CMK (cell line): Measurements from ENCODE around the gene CEND1.

Experiments
- DNase-seq: peaks from one replicate; pipeline ENCODE4 v3.0.0-alpha.2; 2010; ENCODE audit warnings: low read depth

CEND1 gene

DNA sequence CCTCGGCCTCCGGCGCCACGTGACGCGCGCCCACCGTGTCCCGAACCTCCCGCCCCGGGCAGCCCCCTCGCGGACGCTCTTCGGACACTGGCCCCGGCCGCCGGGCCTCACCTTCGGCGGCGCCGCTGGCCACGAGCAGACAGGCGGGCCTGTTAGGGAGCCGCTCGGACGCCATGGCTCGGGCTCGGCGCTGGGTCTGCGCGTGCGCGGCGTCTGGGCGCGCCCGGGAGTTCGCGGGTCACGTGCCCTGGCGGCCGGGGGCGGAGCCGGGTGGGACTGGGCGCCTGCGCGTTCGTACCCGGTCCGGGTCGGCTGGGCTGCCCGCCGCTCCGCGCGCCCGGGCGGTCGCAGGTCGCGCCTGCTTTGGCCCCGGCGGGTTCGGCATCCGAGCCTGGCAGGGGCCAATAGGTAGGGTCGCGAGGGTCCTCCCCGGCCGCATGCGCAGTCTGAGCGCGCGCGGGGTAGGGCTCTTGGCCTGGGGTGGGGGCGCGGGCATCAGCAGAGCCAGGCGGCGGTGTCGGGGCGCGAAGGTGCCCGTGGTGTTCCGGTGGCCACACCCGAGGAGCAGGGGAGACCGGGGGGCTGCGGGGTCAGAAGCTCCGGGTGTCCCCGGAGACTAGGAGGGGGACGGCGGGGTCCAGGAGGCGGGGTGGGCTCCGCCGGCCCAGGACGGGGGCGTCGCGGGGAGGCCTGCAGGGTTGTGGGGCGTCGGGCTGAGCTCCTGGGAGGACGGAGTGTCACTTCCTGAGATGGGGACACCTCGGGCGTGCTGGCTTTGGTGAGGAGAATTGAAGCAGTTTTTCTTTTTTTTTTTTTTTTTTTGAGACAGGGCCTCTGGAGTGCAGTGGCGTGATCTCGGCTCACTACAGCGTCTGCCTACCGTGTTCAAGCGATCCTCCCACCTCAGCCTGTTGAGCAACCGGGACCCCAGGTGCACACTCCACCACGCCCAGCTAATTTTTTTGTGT is 12.3 kb downstream of the CEND1 start, which contains the start of gene GATD1:
GATD1 (minus strand) TSS at position 200 of the 968 bp plus-strand sequence; CDS start at position 175, 25 bp downstream.
- DNase-seq: peak; percentile 54

DNA sequence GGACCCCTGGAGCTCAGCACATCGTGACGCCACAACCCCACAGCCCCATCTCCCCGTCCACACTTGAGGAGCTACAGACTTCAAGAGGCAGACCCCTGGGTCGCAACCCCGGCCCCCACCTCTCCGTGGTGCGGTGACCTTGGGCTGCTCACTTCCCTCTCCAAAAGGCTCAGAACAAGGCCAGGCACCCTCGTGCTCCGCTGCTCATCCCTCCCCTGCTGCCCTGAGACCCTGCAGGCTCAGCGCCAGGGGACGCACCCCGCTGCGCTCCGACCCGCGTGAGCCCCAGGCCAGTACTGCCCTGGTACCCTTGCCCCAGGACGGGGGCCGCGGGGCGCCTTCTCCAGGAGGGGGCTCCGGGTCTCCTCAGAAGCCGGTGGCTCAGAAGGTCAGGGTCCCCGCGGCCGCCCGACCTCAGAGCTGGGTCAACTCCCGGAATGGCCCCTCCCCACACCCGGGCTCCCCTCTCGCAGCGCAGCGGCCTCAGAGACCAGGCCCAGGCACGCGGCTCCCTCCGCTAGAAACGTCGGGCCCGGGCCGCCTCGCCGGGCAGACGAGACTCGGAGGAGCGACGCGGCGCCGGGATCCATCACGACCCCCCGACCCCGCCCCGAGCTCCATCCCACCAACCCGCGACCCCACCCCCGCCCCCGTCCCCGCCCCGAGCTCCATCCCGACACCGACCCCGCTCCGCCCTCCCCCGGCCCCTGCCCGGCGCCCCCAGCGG is 13.2 kb downstream of the CEND1 start:
- DNase-seq: no peak

DNA sequence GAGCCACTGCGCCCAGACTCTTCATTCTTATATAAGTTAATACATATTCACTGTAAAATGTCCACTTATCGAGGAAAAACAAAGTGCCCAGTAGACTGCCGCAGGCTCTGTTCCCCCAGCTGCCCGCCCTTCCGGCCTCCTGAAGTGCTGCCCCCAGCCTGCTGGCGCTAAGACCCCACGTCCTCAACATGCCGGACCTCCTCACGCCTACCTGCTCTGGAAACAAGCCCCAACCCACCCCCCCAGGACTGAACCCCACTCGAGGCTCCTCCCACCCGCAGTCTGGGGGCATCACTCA is 13.7 kb downstream of the CEND1 start:
- no peak for DNase-seq

DNA sequence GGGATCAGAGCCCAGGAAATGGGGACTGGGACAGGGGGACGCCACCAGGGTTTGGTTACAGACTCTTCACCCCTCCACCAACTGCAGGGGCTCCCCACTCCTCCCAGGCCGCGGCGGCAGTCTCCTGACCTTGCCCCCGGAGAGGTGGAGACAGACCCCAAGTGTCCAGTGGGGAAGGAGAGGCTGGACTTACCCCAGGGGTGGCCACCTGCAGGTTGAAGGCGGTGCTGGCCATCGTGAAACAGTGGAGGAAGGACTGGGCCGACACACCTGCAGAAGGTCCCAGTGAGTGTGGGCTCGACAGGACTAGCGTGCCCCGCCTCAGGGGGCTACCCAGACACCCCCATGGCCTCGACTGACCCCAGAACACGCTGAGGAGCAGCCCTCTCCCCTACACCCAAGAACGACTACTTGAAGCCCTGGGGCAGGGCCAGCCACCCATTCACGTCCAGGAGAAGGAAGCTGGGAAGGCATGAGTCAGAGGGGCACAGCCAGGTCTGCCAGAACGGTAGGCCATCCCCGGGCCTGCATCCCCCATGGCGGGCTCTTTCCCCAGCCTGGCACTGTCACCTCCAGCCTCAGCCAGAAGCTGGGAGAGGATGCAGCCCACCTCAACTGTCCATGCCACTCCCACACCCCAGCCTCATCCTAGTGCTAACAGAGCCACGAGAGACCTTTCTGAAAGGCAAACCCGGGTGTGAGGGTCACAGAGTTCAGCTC is 14.9 kb downstream of the CEND1 start:
- no peak for DNase-seq

DNA sequence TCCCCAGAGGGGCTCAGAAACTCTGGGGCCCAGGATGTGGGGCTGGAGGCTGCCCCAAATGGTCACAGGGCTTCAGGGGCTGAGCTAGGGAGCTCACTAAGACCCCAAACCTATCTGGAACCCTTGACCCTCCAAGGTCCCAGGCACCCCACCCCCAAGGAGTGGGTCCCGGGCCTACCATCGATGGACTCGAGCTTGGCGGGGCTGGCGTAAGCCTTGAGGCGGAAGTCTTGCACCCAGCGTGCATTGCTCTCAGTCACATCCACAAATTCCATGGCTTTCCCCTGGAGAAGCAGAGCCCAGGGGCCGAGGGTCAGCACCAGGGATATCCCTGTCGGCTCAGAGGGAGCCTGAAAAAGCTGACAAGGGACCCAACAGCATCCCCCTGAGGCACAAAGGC is 16.1 kb downstream of the CEND1 start:
- DNase-seq: no peak

DNA sequence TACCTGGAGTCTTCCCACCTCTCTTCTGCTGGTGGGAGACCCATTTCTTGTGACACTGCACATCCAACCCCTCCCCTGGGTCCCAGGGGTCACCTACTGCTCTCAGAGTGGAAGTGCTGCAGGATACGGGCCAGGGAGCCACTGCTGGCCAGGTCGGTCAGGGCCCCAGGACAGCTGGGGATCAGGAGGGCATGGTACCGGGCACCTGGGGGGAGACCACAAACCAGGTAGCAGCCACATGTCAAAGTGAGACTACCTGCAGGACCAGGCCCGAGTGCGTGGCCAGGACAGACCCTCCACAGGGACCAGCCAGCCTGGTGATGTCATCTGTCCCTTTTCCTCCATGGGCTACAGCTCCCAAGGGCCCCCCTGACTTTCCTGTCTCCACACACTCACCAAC is 16.5 kb downstream of the CEND1 start:
- no peak for DNase-seq

DNA sequence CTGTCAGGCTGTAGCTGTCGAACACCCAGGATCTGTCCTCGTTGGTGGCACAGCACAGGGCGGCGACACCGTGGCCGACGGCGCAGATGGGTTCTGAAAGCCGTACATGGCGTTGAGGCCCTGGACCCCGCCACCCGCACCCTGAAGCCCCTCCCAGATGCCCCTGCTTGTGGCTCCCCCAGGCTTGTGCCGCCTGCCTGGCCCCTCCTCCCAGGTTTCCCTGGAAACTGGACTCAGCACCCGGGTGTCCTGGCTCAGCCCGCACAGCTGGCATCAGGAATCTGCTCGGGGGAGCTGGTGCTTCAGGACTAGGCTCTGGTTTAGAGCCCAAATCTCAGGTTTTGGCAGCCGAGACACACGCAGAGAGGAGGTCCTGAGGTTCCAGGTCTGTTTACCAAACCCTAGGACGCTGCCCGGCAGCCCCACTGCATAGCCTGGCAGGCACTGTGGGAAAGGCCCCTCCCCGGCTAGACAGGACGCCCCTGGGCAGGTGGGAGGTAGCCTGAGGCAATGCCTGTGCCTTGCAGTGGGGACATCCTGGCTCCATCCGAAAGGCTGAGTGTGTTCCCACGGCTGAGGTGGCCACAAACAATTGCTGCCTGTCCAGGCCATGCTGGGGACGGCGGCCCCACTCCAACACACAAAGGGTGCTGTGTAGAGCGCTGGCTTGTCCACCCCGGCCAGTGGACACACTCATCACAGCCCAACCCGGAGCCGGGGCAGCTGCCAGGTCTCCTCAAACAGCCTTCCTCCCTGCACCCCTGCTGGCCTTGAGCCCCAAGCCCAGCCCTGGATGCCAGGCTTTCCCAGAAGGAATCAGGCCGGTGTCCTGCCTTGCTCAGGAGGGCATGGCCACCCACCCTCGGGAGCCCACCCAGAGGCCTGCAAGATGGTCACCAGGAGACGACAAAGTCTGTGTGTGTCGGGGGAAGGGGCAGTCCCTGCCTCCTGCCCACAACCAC is 17.2 kb downstream of the CEND1 start:
- DNase-seq: no peak

DNA sequence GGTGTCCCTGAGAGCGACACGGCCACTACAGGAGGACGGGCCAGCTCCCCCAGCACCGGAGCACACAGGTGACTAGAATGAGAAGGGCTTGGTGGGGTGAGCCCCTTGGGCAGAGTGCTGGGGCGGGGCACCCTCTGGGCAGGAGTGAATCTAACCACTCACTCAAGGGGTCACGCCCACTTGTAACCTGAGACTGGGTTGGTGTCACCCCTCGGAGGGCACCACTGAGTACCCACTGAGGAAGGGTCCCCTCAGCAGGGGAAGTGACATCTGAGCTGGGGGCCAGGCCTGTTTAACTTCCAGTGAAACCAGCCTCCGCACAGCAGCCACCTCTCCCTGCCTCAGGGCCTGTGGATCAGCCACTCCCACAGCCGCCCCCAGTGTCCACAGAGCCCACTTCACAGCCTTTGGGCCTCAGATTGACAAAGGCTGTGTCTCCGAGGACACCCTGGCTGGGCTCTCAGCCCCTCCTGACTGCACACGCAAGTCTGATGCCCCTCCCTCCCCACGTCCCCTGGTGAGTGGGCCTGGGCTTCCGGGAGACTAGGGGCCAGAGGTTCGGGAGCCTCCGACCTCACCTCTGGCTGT is 18.2 kb downstream of the CEND1 start:
- no peak for DNase-seq

DNA sequence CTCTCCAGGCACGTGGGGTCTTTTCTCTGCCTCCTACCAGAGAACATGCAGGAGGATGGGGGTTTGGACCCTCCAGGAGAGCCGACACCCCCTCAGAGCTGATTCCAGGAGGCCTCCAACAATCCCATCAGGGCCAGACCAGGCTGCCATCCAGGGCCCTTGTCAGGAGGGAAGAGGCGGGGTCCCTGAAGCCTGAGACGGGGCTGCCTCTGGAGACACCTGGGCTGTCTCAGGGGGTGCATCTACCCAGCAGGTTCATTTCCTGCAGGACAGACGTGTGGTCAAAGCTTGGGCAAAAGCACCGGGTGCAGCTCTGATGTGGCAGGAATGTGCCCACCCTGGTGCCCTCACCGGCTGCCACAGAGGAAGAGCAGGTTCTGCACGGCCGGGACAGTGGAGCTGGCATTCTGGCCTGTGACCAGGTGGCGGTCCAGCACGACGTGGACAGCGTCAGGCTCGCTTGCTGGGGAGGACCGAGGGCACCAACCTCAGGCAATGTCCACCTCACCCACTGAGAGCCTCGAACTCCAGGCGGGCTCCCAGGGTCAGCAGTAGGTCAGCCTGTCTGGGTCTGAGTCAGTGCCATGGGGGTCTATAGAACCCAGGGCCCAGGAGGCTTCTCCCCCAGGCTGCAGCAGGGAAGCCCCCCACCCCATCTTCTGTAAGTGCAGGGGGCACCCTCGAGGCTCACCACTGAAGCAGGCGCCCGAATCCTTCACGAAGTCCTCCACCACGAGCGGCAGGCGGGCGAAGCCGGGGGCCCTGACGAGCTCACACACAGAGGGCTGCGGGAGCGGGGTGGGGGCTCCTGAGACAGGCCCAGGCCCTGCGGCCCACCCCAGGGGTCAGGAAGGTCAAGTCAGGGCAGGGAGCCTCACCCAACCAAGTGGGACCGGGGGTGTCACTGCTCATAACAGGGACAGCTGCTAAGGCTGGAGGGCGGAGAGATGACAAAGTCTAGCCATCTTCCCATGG is 19.0 kb downstream of the CEND1 start:
- DNase-seq: no peak

DNA sequence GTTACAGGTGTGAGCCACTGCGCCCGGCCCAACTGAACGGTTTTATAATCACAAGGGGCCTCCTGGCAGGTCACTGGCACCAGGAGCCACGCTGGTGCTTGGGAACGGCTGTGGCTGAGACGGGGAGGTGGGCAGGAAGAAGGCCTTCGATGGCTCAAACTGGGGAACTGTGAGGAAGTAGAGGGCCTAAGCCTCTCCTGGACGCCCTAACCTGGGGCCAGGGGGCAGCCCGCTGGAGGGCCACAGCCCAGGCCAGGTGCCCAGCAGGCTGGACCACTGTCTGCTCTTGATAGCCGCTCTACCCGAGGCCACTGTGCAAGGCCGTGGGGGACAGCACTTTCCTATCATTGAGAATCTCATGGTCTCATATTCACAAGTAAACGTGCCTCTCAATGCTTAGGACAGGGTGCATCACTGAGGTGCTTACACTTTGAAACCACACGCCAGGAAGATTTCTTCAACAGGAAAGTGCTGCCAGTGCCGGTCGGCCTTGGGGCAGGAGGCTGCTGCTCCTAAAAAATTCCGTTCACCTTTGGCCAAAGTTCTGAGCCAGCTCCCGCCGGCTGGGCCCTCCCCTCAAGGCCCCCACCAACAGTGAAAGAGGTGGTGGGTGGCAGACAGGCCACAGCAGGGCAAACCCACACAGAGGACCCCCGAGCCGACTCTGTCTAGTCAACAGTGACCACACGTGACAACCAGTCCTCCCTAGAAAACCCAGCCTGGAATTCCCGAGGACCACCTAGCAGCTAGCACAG is 19.8 kb downstream of the CEND1 start:
- DNase-seq: no peak

DNA sequence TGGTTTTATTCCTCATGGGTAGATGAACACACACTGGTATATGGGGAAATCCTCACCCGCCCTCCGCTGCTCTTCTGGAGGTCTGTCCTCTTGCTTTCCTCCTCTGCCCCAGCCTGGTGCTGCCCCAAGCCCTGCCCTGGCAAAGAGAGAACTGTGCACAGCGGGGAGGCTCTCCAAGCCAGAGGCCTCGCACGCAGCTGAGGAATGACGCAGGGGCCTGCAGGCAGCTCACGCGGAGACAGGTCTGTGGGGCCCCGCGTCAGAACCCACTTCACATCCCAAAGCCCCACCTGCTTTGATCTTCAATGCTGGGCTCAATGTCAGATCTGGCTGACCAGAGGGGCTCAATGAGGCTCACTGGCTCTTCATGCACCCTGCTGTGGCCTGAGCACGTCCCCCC is 22.7 kb downstream of the CEND1 start:
- no peak for DNase-seq

DNA sequence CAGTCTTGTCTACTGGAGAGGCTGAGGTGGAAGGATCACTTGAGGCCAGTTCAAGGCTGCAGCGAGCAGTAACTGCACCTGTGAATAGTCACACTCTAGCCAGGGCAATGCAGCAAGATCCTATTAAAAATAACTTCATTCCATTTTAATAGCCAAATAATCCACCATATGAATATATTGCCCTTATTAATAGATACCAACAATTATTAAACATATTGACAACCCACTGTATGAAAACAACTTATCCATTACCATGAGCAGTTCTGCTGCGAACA is 23.0 kb downstream of the CEND1 start:
- DNase-seq: no peak

DNA sequence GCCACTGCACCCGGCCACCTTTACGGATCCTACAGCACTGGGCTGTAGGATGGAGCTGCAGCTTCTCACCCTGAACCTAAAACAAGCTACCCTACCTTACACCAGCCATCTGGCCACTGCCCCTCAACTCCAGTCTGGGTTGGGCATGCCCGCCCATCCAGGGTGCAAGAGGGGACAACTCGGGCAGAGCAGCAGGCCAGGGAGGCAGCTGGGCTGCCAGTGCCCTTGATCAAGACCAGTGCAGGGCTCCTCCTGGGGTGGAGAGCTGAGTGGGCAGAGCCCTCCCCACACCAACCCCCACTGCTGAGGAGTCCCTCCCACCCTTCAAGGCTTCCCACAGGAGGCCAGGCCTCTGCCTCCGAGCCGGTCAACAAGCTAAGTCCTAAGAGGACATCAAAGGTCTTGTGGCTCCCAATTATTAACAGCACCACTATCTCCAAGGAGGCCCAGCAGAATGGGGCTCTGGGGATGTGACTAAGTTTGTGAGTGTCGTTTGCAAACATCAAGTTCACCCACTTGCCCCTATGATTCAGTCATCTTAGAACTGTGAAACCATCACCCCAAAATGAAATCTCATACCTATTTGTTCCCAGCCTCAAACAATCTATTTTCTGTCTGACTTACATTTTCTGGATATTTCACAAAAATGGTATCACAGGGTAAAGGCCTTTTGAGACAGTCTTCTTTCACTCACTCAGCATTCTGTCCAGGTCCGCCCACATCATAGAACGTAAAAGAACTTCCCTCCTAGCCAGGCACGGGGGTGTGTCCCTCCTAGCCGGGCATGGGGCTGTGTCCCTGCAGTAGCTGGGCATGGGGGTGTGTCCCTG is 23.6 kb downstream of the CEND1 start:
- no peak for DNase-seq

DNA sequence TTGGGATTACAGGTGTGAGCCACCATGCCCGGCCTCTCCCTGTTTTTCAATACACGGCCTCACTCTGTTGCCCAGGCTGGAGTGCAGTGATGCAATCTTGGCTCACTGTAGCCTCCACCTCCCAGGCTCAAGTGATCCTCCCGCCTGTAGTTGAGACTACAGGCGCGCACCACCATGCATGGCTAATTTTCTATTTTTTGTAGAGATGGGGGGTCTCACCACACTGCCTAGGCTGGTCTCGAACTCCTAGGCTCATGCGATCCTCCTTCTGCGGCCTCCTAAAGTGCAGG is 24.1 kb downstream of the CEND1 start:
- no peak for DNase-seq

DNA sequence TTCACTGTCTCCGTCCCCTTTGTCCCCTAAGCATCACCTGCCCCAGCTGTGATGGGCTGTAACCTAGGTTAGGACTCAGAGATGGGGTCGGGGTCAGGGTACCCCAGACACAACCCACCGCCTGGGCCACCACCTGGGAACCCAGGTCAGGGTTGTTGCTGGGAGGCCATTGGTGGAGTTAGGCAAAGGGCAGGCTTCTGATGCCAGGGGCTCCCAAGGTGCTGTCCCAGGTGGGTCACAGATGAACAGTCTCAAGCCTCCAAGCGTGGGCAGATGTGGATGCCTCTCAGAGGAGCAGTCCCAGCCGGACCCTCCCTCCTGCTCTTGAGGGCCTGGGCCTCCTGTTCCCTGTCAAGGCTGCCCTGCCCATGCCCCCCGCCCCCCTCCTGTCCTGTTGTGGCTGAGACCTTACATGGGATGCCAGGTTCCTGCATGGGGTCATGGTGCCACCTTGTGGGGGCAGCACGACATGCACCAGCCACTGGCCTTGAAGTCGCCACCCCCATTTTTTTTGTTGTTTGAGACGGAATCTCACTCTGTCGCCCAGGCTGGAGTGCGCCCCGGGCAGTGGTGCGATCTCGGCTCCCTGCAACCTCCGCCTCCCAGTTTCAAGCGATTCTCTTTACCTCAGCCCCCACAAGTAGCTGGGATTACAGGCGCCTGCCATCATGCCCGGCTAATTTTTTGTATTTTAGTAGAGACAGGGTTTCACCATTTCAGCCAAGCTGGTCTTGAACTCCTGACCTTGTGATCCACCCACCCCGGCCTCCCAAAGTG is 24.7 kb downstream of the CEND1 start:
- DNase-seq: no peak

DNA sequence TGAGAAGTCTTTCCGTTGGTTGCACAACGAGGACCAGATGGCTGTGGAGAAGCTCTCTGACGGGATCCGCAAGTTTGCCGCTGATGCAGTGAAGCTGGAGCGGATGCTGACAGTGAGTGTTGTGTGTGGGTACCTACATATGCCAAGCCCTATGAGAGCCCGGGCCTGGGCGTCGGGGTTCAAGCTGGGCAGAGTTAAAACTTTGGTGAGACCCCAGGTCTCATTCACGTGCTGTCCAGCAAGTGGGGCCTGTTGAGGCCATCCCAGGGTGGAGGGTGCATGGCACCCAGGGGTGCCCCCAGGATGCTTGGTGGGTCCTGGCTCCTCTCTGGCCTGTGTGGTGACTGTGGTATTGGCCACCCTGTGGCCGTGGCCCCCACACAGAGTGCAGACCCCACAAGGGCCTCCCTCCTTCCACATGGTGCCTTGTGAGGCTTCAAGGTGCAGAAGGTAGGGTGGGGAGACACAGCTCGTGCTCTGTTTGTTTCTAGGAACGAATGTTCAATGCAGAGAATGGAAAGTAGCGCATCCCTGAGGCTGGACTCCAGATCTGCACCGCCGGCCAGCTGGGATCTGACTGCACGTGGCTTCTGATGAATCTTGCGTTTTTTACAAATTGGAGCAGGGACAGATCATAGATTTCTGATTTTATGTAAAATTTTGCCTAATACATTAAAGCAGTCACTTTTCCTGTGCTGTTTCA is 25.4 kb downstream of the CEND1 start:
- DNase-seq: no peak
